HepG2 (cell line): Measurements from ENCODE around the gene PLXNA3. TPM values are rescaled to one million over a fixed set of nuclear protein-coding genes. Genes with fewer than 3 reads are reported as not detected.

ENCODE experiments used
- AKNA ChIP-seq: sonication (generic); formaldehyde crosslinking; IDR thresholded peaks from 2 replicates; pipeline ENCODE4 v1.4.0; 2020; ENCODE audit warnings: missing genetic modification reagents, borderline replicate concordance
- CENPT ChIP-seq: sonication (generic); formaldehyde crosslinking; IDR thresholded peaks from 2 replicates; pipeline ENCODE4 v1.8.0; 2022; ENCODE audit warnings: low read depth, mild to moderate bottlenecking, moderate library complexity, missing genetic modification reagents
- DR1 ChIP-seq: sonication (generic); formaldehyde crosslinking; IDR thresholded peaks from 2 replicates; pipeline ENCODE4 v1.8.0; 2021; ENCODE audit warnings: mild to moderate bottlenecking, missing genetic modification reagents, inconsistent platforms
- EP300 ChIP-seq, 3 experiments: sonication (generic) in 1 of 3; formaldehyde crosslinking in 1 of 3; IDR thresholded peaks; 2 replicates each; pipeline versions ENCODE4 v1.5.1 to v1.6.1; 2011 to 2020; ENCODE audit warnings: low read depth in 2 of 3, low read length in 2 of 3, borderline replicate concordance in 1 of 3, improper control_type of control experiment in 1 of 3, mild to moderate bottlenecking in 1 of 3, missing genetic modification reagents in 1 of 3, moderate library complexity in 1 of 3
- HNRNPUL1 ChIP-seq: fragments of 200-400 bp; formaldehyde crosslinking; IDR thresholded peaks from 2 replicates; pipeline ENCODE4 v1.6.1; 2017; ENCODE audit warnings: low read depth, mild to moderate bottlenecking, low read length, moderate library complexity
- MED8 ChIP-seq: sonication (generic); formaldehyde crosslinking; IDR thresholded peaks from 2 replicates; pipeline ENCODE4 v1.8.1; 2023; ENCODE audit warnings: mild to moderate bottlenecking, missing genetic modification reagents; ENCODE audit not compliant: insufficient replicate concordance
- MXD1 ChIP-seq: sonication (generic); formaldehyde crosslinking; IDR thresholded peaks from 2 replicates; pipeline ENCODE4 v1.4.0; 2020; ENCODE audit warnings: mild to moderate bottlenecking, missing genetic modification reagents
- PRMT3 ChIP-seq: sonication (generic); formaldehyde crosslinking; IDR thresholded peaks from 2 replicates; pipeline ENCODE4 v1.8.1; 2022; ENCODE audit warnings: low read depth, mild to moderate bottlenecking, moderate library complexity, missing genetic modification reagents, borderline replicate concordance
- PTBP1 ChIP-seq: fragments of 200-400 bp; formaldehyde crosslinking; IDR thresholded peaks from 2 replicates; pipeline ENCODE4 v1.6.1; 2018; ENCODE audit warnings: low read length, low read depth; ENCODE audit not compliant: poor library complexity, severe bottlenecking
- STAT6 ChIP-seq: sonication (generic); formaldehyde crosslinking; IDR thresholded peaks from 2 replicates; pipeline ENCODE4 v1.4.0; 2020; ENCODE audit warnings: missing genetic modification reagents, mild to moderate bottlenecking, borderline replicate concordance
- SUZ12 ChIP-seq: fragments of 150-350 bp; IDR thresholded peaks from 2 replicates; pipeline ENCODE4 v1.6.1; 2014; ENCODE audit warnings: low read depth, low read length
- TRIM24 ChIP-seq: sonication (generic); formaldehyde crosslinking; IDR thresholded peaks from 2 replicates; pipeline ENCODE4 v1.8.0; 2022; ENCODE audit warnings: mild to moderate bottlenecking, missing genetic modification reagents
- ZBTB7B ChIP-seq: sonication (generic); formaldehyde crosslinking; IDR thresholded peaks from 2 replicates; pipeline ENCODE4 v1.4.0; 2020; ENCODE audit warnings: missing genetic modification reagents
- ZC3H4 ChIP-seq: sonication (generic); formaldehyde crosslinking; IDR thresholded peaks from 2 replicates; pipeline ENCODE4 v1.4.0; 2020; ENCODE audit warnings: missing genetic modification reagents, borderline replicate concordance
- ZNF382 ChIP-seq: sonication (generic); formaldehyde crosslinking; IDR thresholded peaks from 2 replicates; pipeline ENCODE4 v1.5.0; 2020; ENCODE audit warnings: missing genetic modification reagents, mild to moderate bottlenecking, borderline replicate concordance
- ZNF460 ChIP-seq: sonication (generic); formaldehyde crosslinking; IDR thresholded peaks from 2 replicates; pipeline ENCODE4 v1.5.1; 2020; ENCODE audit warnings: missing genetic modification reagents, mild to moderate bottlenecking, borderline replicate concordance
- ZNF562 ChIP-seq: sonication (generic); formaldehyde crosslinking; IDR thresholded peaks from 2 replicates; pipeline ENCODE4 v1.8.0; 2022; ENCODE audit warnings: missing genetic modification reagents, borderline replicate concordance
- ZNF878 ChIP-seq: sonication (generic); formaldehyde crosslinking; IDR thresholded peaks from 2 replicates; pipeline ENCODE4 v1.8.1; 2023; ENCODE audit warnings: mild to moderate bottlenecking, missing genetic modification reagents, moderate library complexity
- ZNF891 ChIP-seq: sonication (generic); formaldehyde crosslinking; IDR thresholded peaks from 2 replicates; pipeline ENCODE4 v1.5.0; 2020; ENCODE audit warnings: mild to moderate bottlenecking, missing genetic modification reagents
- polyA plus RNA-seq, 8 experiments: library from polyadenylated mRNA; depleted of rRNA in 3 of 8; stranded (reverse) in 7 of 8; unstranded in 1 of 8; fragments of >200 nt; fragmentation: Illumina TruSeq in 4 of 8; extraction: Trizol in 4 of 8; gene quantifications; 2 replicates each; pipeline versions ENCODE4 v1.2.1 to v1.2.3, GENCODE V29; 2011 to 2016; ENCODE audit warnings: low read depth in 4 of 8, missing spikeins in 1 of 8, mixed read lengths in 1 of 8; ENCODE audit not compliant: insufficient read depth in 1 of 8
- total RNA-seq, 5 experiments: library from RNA; depleted of rRNA; stranded (reverse); fragments of >200 nt; fragmentation: Illumina TruSeq; extraction: Trizol; gene quantifications; 2 replicates each; pipeline ENCODE4 v1.2.3, GENCODE V29; 2016; ENCODE audit warnings: low read depth in 1 of 5

PLXNA3 gene
- total and polyA plus RNA-seq, 2 of the 13 experiments (the other 11 are each of a cell fraction or from before 2014, with no cell fraction given) = 5.8 to 20.6 TPM

GRCh38 chrX:154428176-154429171 is 29.6 kb upstream of the PLXNA3 start, which contains the start of gene ATP6AP1 (continued):
- TF ChIP-seq STAT6 = no peak
- no peak for TF ChIP-seq ZNF878
- TF ChIP-seq SUZ12 = no peak
- peak; percentile 33; the same call in 1 of the 2 replicates for TF ChIP-seq DR1
- TF ChIP-seq CENPT = no peak
- peak; percentile 68; the same call in 1 of the 2 replicates for TF ChIP-seq MXD1
- no peak for TF ChIP-seq ZNF460 (CRISPR knock-in tag)
- TF ChIP-seq PTBP1 = no peak
- no peak for TF ChIP-seq HNRNPUL1
- no peak for TF ChIP-seq ZC3H4
- TF ChIP-seq ZNF891 = peak; percentile 25; the same call in 1 of the 2 replicates
- TF ChIP-seq MED8 (CRISPR knock-in tag) = no peak
- TF ChIP-seq EP300 (IDR thresholded peaks at IDR 0.05; ENCODE audit: low read depth in 2 of 2, low read length in 2 of 2) = no peak
- no peak for TF ChIP-seq EP300 (CRISPR knock-in tag; IDR thresholded peaks at IDR 0.05; ENCODE audit: borderline replicate concordance)
- TF ChIP-seq PRMT3 (CRISPR knock-in tag) = no peak
- TF ChIP-seq ZBTB7B (CRISPR knock-in tag) = no peak
- TF ChIP-seq AKNA (CRISPR knock-in tag) = no peak
- TF ChIP-seq ZNF562 = no peak
- no peak for TF ChIP-seq TRIM24 (CRISPR knock-in tag)
- TF ChIP-seq ZNF382 (CRISPR knock-in tag) = no peak
